Skin epidermis (tissue), 12 donors: ENCODE results near the gene RERE.

ENCODE experiments used
- H3K27ac ChIP-seq, 21 experiments: fragments of 200-600 bp; sonication (generic) in 11 of 21; one replicate each; pipeline ENCODE4 v1.5.0; 2020; ENCODE audit warnings: mild to moderate bottlenecking in 3 of 21, inconsistent platforms in 2 of 21, moderate library complexity in 2 of 21
- H3K4me3 ChIP-seq, 7 experiments: fragments of 200-600 bp; sonication (generic) in 2 of 7; one replicate each; pipeline ENCODE4 v1.5.0; 2020; ENCODE audit warnings: inconsistent platforms in 2 of 7, mild to moderate bottlenecking in 2 of 7, moderate library complexity in 1 of 7

The RERE gene

GRCh38 chr1:8679929-8680663 lies 137.3 kb downstream of the RERE start:
- Histone ChIP-seq H3K27ac (no peak overlapping the region), H3K4me3 (no peak overlapping the region)

- Histone ChIP-seq H3K27ac (no peak overlapping the region), H3K4me3 (no peak overlapping the region)
Measured at GRCh38 chr1:8679395-8679800, 138.0 kb downstream of the RERE start.

GRCh38 chr1:8678673-8679394 lies 138.6 kb downstream of the RERE start:
- H3K27ac ChIP-seq: no peak overlapping the region
- no peak overlapping the region for H3K4me3 ChIP-seq

- Histone ChIP-seq H3K27ac (no peak overlapping the region), H3K4me3 (no peak overlapping the region)
Measured at GRCh38 chr1:8677782-8678181, 139.7 kb downstream of the RERE start.

- no peak overlapping the region for H3K27ac ChIP-seq
Measured at GRCh38 chr1:8676813-8677212, 140.6 kb downstream of the RERE start.

GRCh38 chr1:8676072-8676471 lies 141.4 kb downstream of the RERE start:
- Histone ChIP-seq H3K27ac (no peak overlapping the region), H3K4me3 (no peak overlapping the region)

More at GRCh38 chr1:8676813-8677212, 140.6 kb downstream of the RERE start:
- H3K4me3 ChIP-seq: no peak overlapping the region

GRCh38 chr1:8674912-8675311 lies 142.5 kb downstream of the RERE start:
- no peak overlapping the region for H3K27ac ChIP-seq
- no peak overlapping the region for H3K4me3 ChIP-seq

GRCh38 chr1:8674481-8674880 lies 143.0 kb downstream of the RERE start:
- H3K4me3 ChIP-seq: no peak overlapping the region
- H3K27ac ChIP-seq: no peak overlapping the region

- no peak overlapping the region for H3K4me3 ChIP-seq
Measured at GRCh38 chr1:8671306-8671917, 146.0 kb downstream of the RERE start.

GRCh38 chr1:8670371-8670818 lies 147.0 kb downstream of the RERE start:
- peak overlapping the region in 1 of 21 experiments; percentile 13 for H3K27ac ChIP-seq
- H3K4me3 ChIP-seq: no peak overlapping the region

More at GRCh38 chr1:8671306-8671917, 146.0 kb downstream of the RERE start:
- no peak overlapping the region for H3K27ac ChIP-seq

GRCh38 chr1:8669606-8670335 lies 147.7 kb downstream of the RERE start:
- H3K27ac ChIP-seq: peak overlapping the region in 1 of 21 experiments; percentile 13
- H3K4me3 ChIP-seq: no peak overlapping the region

- Histone ChIP-seq H3K27ac (peak overlapping the region in 1 of 21 experiments; percentile 45), H3K4me3 (no peak overlapping the region)
Measured at GRCh38 chr1:8667869-8668594, 149.4 kb downstream of the RERE start.

- Histone ChIP-seq H3K27ac (no peak overlapping the region), H3K4me3 (no peak overlapping the region)
Measured at GRCh38 chr1:8666389-8667167, 150.9 kb downstream of the RERE start.

GRCh38 chr1:8665833-8666232 lies 151.6 kb downstream of the RERE start:
- H3K27ac ChIP-seq: no peak overlapping the region
- H3K4me3 ChIP-seq: no peak overlapping the region

GRCh38 chr1:8664887-8665286 lies 152.6 kb downstream of the RERE start:
- Histone ChIP-seq H3K27ac (no peak overlapping the region), H3K4me3 (no peak overlapping the region)

GRCh38 chr1:8663915-8664329 lies 153.5 kb downstream of the RERE start:
- H3K4me3 ChIP-seq: no peak overlapping the region
- H3K27ac ChIP-seq: peak overlapping the region in 3 of 21 experiments; percentile 10 to 55 (median 25)

- Histone ChIP-seq H3K4me3 (no peak overlapping the region), H3K27ac (peak overlapping the region in 2 of 21 experiments; percentile 25 to 55)
Measured at GRCh38 chr1:8663090-8663802, 154.2 kb downstream of the RERE start.
